HepG2 (cell line): ENCODE results near the gene DDX17. TPM values are rescaled to one million over a fixed set of nuclear protein-coding genes. Genes with fewer than 3 reads are reported as not detected.

Experiments
- ATAC-seq: fragments of 200-7000 bp; cut with Tn5 transposase; 3 replicates; pipeline ENCODE4 v1.9.1; 2020; ENCODE audit warnings: mild to moderate bottlenecking, moderate library complexity
- BruUV-seq: library from RNA; stranded (reverse); fragments of 400-500 nt; replicated peaks from 2 replicates; lab custom pipeline; 2021; lab: Mats Ljungman, UMichigan
- CTCF ChIA-PET: fragments of 300-600 bp; formaldehyde crosslinking; extraction: SDS; loops from one replicate; lab custom pipeline; 2021; ENCODE audit warnings: low total read pairs, inconsistent platforms, low intra/inter-chr PET ratio; lab: Yijun Ruan, JAX
- POLR2A ChIA-PET: fragments of 350-600 bp; sonication (Branson Sonifier 250); formaldehyde crosslinking; loops from one replicate; lab custom pipeline; 2020; ENCODE audit warnings: antibody characterized with exemption, inconsistent platforms; lab: Yijun Ruan, JAX
- DNase-seq: peaks from one replicate; pipeline ENCODE4 v3.0.0-alpha.2; 2015; ENCODE audit warnings: low spot score
- FAIRE-seq: peaks from 3 replicates; lab custom pipeline; 2011; peaks lifted over from hg19 to GRCh38; lab: Jason Lieb, UNC
- H2AFZ ChIP-seq: one replicate; pipeline ENCODE4 v1.6.1; 2011; ENCODE audit warnings: low read length, inconsistent platforms
- H3K27ac ChIP-seq: fragments of 300-600 bp; 3 replicates; pipeline ENCODE4 v1.8.0; 2011; ENCODE audit warnings: mixed run types, mild to moderate bottlenecking, mixed read lengths, low read length, inconsistent platforms; ENCODE audit not compliant: insufficient read depth; ENCODE audit errors: extremely low read length
- H3K27me3 ChIP-seq, 2 experiments: fragments of 200-600 bp in 1 of 2; 2 replicates in 1 of 2; 3 replicates in 1 of 2; pipeline versions ENCODE4 v1.6.0 to v1.8.0; 2011; ENCODE audit warnings: low read length in 2 of 2, mild to moderate bottlenecking in 2 of 2, moderate library complexity in 2 of 2, inconsistent platforms in 1 of 2; ENCODE audit not compliant: insufficient read depth in 2 of 2, control insufficient read depth in 1 of 2
- H3K36me3 ChIP-seq, 2 experiments: fragments of 200-600 bp in 1 of 2; replicated peaks in 1 of 2; 2 replicates in 1 of 2; 3 replicates in 1 of 2; pipeline versions ENCODE4 v1.5.1 to v1.8.0; 2011; ENCODE audit warnings: low read length in 2 of 2, inconsistent platforms in 1 of 2; ENCODE audit not compliant: insufficient read depth in 2 of 2, control insufficient read depth in 1 of 2
- H3K4me1 ChIP-seq: 2 replicates; pipeline ENCODE4 v1.5.1; 2012; ENCODE audit warnings: low read length, inconsistent platforms; ENCODE audit not compliant: insufficient read depth
- H3K4me2 ChIP-seq: 2 replicates; pipeline ENCODE4 v1.6.0; 2011; ENCODE audit warnings: low read depth, low read length, inconsistent platforms
- H3K4me3 ChIP-seq, 3 experiments: fragments of 200-600 bp in 1 of 3; sonication (generic), shearing (Covaris generic) in 1 of 3; replicated peaks in 1 of 3; 2 replicates each; pipeline ENCODE4 v1.5.1; 2011 to 2016; ENCODE audit warnings: low read length in 3 of 3, inconsistent platforms in 2 of 3, low read depth in 2 of 3, mild to moderate bottlenecking in 2 of 3, control low read depth in 1 of 3, mixed read lengths in 1 of 3; ENCODE audit not compliant: insufficient read depth in 1 of 3
- H3K79me2 ChIP-seq: one replicate; pipeline ENCODE4 v1.6.1; 2011; ENCODE audit warnings: low read length, inconsistent platforms; ENCODE audit not compliant: insufficient read depth
- H3K9ac ChIP-seq: 2 replicates; pipeline ENCODE4 v1.6.0; 2011; ENCODE audit warnings: mild to moderate bottlenecking, low read depth, low read length, inconsistent platforms; ENCODE audit not compliant: insufficient read depth
- H3K9me3 ChIP-seq: 2 replicates; pipeline ENCODE4 v1.5.1; 2012; ENCODE audit warnings: mild to moderate bottlenecking, low read length
- H4K20me1 ChIP-seq: 2 replicates; pipeline ENCODE4 v1.6.0; 2011; ENCODE audit warnings: inconsistent platforms, mild to moderate bottlenecking, low read length, moderate library complexity; ENCODE audit not compliant: insufficient read depth
- ATRX ChIP-seq: sonication (generic); formaldehyde crosslinking; IDR thresholded peaks from 2 replicates; pipeline ENCODE4 v1.4.0; 2020; ENCODE audit warnings: missing genetic modification reagents, borderline replicate concordance
- FOXA1 ChIP-seq, 2 experiments: fragments of 450-650 bp in 1 of 2; sonication (generic) in 1 of 2; formaldehyde crosslinking in 1 of 2; IDR thresholded peaks; 2 replicates each; pipeline versions ENCODE4 v1.4.0 to v1.6.1; 2016 to 2020; ENCODE audit warnings: missing genetic modification reagents in 1 of 2
- HDAC1 ChIP-seq: sonication (generic); formaldehyde crosslinking; IDR thresholded peaks from 2 replicates; pipeline ENCODE4 v1.5.1; 2020; ENCODE audit warnings: mild to moderate bottlenecking, missing genetic modification reagents
- JDP2 ChIP-seq: sonication (generic); formaldehyde crosslinking; IDR thresholded peaks from 2 replicates; pipeline ENCODE4 v1.8.1; 2022; ENCODE audit warnings: missing genetic modification reagents, borderline replicate concordance
- KLF15 ChIP-seq: sonication (generic); formaldehyde crosslinking; IDR thresholded peaks from 2 replicates; pipeline ENCODE4 v1.8.1; 2023; ENCODE audit warnings: borderline replicate concordance, mild to moderate bottlenecking, inconsistent platforms, missing genetic modification reagents, mixed read lengths
- NR3C1 ChIP-seq: sonication (generic); formaldehyde crosslinking; IDR thresholded peaks from 2 replicates; pipeline ENCODE4 v1.4.0; 2020; ENCODE audit warnings: missing genetic modification reagents
- ZKSCAN1 ChIP-seq: fragments of 150-350 bp; IDR thresholded peaks from 2 replicates; pipeline ENCODE4 v1.6.1; 2014; ENCODE audit warnings: low read length
- ZNF33A ChIP-seq: sonication (generic); formaldehyde crosslinking; IDR thresholded peaks from 2 replicates; pipeline ENCODE4 v1.5.1; 2020; ENCODE audit warnings: missing genetic modification reagents, mild to moderate bottlenecking, moderate library complexity, borderline replicate concordance
- ZNF614 ChIP-seq: IDR thresholded peaks from 2 replicates; pipeline ENCODE4 v1.6.1; 2018; ENCODE audit warnings: missing biosample characterization, missing genetic modification reagents, inconsistent platforms, borderline replicate concordance
- ZNF788 ChIP-seq: sonication (generic); formaldehyde crosslinking; IDR thresholded peaks from 2 replicates; pipeline ENCODE4 v1.5.0; 2020; ENCODE audit warnings: mild to moderate bottlenecking, missing genetic modification reagents, borderline replicate concordance
- WGBS: methylation state at CpG from one replicate; pipeline ENCODE4 v1.1.6; 2017; ENCODE audit warnings: low lambda C conversion rate; 5-methylcytosine and 5-hydroxymethylcytosine counted together
- in situ Hi-C: cut with HindIII; loops from 2 replicates; pipeline ENCODE4 v1.10.0; 2017; ENCODE audit warnings: low pct_unique_long_range_greater_than_20kb; ENCODE audit not compliant: extremely low pct_ligation_motif_present
- intact Hi-C: fragments of 100-400 bp; cut with micrococcal nuclease; formaldehyde crosslinking; loops from one replicate; pipeline ENCODE4 v1.10.0; 2022; ENCODE audit not compliant: unreplicated experiment
- polyA plus RNA-seq, 8 experiments: library from polyadenylated mRNA; depleted of rRNA in 3 of 8; stranded (reverse) in 7 of 8; unstranded in 1 of 8; fragments of >200 nt; fragmentation: Illumina TruSeq in 4 of 8; extraction: Trizol in 4 of 8; gene quantifications; 2 replicates each; pipeline versions ENCODE4 v1.2.1 to v1.2.3, GENCODE V29; 2011 to 2016; ENCODE audit warnings: low read depth in 4 of 8, missing spikeins in 1 of 8, mixed read lengths in 1 of 8; ENCODE audit not compliant: insufficient read depth in 1 of 8
- total RNA-seq, 5 experiments: library from RNA; depleted of rRNA; stranded (reverse); fragments of >200 nt; fragmentation: Illumina TruSeq; extraction: Trizol; gene quantifications; 2 replicates each; pipeline ENCODE4 v1.2.3, GENCODE V29; 2016; ENCODE audit warnings: low read depth in 1 of 5
- TF ChIP-seq, protein P1 (sequence below): sonication (generic); formaldehyde crosslinking; IDR thresholded peaks from 2 replicates; pipeline ENCODE4 v1.4.0; 2020; ENCODE audit warnings: missing genetic modification reagents, low read depth, mild to moderate bottlenecking, borderline replicate concordance
- TF ChIP-seq, protein P2 (sequence below): sonication (generic); formaldehyde crosslinking; IDR thresholded peaks from 2 replicates; pipeline ENCODE4 v1.4.0; 2020; ENCODE audit warnings: mild to moderate bottlenecking, missing genetic modification reagents
- TF ChIP-seq, protein P3 (sequence below): IDR thresholded peaks from 2 replicates; pipeline ENCODE4 v1.6.1; 2016; ENCODE audit warnings: mild to moderate bottlenecking, missing biosample characterization, missing genetic modification reagents
- TF ChIP-seq, protein P4 (sequence below): sonication (generic); formaldehyde crosslinking; IDR thresholded peaks from 2 replicates; pipeline ENCODE4 v1.4.0; 2020; ENCODE audit warnings: missing genetic modification reagents, borderline replicate concordance

The DDX17 gene
- total and polyA plus RNA-seq, 2 of the 13 experiments (the other 11 are each of a cell fraction or from before 2014, with no cell fraction given): 238 to 344 TPM

DNA sequence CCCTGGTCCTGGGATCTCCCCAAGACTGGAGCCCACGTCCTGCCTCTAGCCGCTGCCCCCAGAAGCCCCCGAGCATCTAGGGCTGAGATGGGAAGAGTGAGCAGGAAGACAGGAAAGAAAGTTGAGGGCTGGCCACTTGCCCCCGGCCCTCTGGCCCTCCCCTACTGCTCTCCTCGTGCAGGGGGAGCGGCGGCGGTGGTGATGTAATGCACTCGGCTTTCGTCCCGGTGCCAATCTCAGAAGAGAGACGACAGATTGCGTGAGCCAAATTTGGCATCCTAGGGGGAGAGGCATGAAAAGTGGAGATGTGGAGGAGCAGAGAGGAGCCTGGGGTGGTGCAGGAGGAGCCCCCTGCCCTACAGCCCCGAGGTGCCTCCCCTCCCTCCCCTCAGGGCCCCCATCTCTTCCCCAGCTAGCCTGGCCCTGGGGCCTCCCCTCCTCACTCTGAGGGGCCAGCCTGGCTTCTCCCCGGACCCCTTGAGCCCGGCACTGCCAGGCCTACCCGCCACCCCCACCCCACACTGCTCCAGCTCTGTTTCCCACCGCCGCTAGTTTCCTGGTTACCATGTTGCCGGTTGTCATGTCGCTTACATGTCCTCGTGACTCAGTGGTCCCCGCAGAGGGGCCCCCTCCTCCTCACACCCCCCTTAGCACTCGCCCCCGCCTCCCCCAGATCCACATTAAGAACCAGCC lies 53.6 kb downstream of the DDX17 start:
- intact Hi-C loops: no loop called here
- Histone ChIP-seq H3K9ac (no peak overlapping the region), H2AFZ (no peak overlapping the region), H3K4me2 (no peak overlapping the region), H4K20me1 (no peaks in the 10 kb centered on the region), H3K4me1 (peaks cover 11% of the 10 kb centered on the region), H3K79me2 (no peaks in the 10 kb centered on the region), H3K36me3 (no peaks in the 10 kb centered on the region), H3K4me3 (no peak overlapping the region), H3K9me3 (no peaks in the 10 kb centered on the region), H3K27ac (no peak overlapping the region), H3K27me3 (peaks cover 19 to 75% of the 10 kb centered on the region in 2 experiments)
- in situ Hi-C loops: no loop called here
- WGBS: 32% methylated on average over 25 of the region's 25 CpGs
- no TSS peak for BruUV-seq
- CTCF ChIA-PET: no interaction called here
- ATAC-seq: no peak
- POLR2A ChIA-PET: interaction anchor here (0.6 to 0.7 kb wide), 2 partner anchors 29 to 134 kb away, joined by 3 to 4 read pairs; no protein-coding TSS in a partner anchor
- TF ChIP-seq KLF15 (CRISPR knock-in tag) (no peak), ZNF614 (CRISPR knock-in tag) (no peak), ATRX (CRISPR knock-in tag) (no peak), ZNF33A (CRISPR knock-in tag) (no peak), NR3C1 (CRISPR knock-in tag) (no peak), HDAC1 (CRISPR knock-in tag) (no peak), ZNF788 (CRISPR knock-in tag) (no peak), ZKSCAN1 (no peak), JDP2 (CRISPR knock-in tag) (no peak), FOXA1 (IDR thresholded peaks at IDR 0.05) (no peak), FOXA1 (CRISPR knock-in tag; IDR thresholded peaks at IDR 0.05) (no peak)
- TF ChIP-seq, protein P1, sequence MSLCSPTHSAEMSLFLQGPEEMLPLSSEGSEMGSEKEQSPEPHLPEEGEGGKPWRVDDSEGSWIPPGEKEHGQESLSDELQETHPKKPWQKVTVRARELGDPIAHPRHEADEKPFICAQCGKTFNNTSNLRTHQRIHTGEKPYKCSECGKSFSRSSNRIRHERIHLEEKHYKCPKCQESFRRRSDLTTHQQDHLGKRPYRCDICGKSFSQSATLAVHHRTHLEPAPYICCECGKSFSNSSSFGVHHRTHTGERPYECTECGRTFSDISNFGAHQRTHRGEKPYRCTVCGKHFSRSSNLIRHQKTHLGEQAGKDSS (CRISPR knock-in tag): no peak
- TF ChIP-seq, protein P2, sequence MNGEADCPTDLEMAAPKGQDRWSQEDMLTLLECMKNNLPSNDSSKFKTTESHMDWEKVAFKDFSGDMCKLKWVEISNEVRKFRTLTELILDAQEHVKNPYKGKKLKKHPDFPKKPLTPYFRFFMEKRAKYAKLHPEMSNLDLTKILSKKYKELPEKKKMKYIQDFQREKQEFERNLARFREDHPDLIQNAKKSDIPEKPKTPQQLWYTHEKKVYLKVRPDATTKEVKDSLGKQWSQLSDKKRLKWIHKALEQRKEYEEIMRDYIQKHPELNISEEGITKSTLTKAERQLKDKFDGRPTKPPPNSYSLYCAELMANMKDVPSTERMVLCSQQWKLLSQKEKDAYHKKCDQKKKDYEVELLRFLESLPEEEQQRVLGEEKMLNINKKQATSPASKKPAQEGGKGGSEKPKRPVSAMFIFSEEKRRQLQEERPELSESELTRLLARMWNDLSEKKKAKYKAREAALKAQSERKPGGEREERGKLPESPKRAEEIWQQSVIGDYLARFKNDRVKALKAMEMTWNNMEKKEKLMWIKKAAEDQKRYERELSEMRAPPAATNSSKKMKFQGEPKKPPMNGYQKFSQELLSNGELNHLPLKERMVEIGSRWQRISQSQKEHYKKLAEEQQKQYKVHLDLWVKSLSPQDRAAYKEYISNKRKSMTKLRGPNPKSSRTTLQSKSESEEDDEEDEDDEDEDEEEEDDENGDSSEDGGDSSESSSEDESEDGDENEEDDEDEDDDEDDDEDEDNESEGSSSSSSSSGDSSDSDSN: no peak
- TF ChIP-seq, protein P3, sequence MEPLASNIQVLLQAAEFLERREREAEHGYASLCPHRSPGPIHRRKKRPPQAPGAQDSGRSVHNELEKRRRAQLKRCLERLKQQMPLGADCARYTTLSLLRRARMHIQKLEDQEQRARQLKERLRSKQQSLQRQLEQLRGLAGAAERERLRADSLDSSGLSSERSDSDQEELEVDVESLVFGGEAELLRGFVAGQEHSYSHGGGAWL: no peak
- TF ChIP-seq, protein P4, sequence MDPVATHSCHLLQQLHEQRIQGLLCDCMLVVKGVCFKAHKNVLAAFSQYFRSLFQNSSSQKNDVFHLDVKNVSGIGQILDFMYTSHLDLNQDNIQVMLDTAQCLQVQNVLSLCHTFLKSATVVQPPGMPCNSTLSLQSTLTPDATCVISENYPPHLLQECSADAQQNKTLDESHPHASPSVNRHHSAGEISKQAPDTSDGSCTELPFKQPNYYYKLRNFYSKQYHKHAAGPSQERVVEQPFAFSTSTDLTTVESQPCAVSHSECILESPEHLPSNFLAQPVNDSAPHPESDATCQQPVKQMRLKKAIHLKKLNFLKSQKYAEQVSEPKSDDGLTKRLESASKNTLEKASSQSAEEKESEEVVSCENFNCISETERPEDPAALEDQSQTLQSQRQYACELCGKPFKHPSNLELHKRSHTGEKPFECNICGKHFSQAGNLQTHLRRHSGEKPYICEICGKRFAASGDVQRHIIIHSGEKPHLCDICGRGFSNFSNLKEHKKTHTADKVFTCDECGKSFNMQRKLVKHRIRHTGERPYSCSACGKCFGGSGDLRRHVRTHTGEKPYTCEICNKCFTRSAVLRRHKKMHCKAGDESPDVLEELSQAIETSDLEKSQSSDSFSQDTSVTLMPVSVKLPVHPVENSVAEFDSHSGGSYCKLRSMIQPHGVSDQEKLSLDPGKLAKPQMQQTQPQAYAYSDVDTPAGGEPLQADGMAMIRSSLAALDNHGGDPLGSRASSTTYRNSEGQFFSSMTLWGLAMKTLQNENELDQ: no peak
- FAIRE-seq: no peak
- no peak for DNase-seq
